OCI-LY3 (cell line): ENCODE measurements around the gene GSTA1.
"Not testable (repeated sequence)": the region's sequence is repeated elsewhere in the genome, so short reads cannot be mapped to it uniquely, and the experiment has no call there.

Source experiments
- H2AFZ ChIP-seq: fragments of 200-600, 300-600 bp; shearing (Covaris generic); 2 replicates; pipeline ENCODE4 v1.6.0; 2014; ENCODE audit warnings: antibody characterized with exemption, low read depth, low read length
- H3K27ac ChIP-seq: fragments of 200-600, 300-600 bp; sonication (generic); 2 replicates; pipeline ENCODE4 v1.5.1; 2014; ENCODE audit warnings: mild to moderate bottlenecking, low read length, moderate library complexity, mixed read lengths
- H3K27me3 ChIP-seq: fragments of 200-600, 300-600 bp; sonication (generic); 2 replicates; pipeline ENCODE4 v1.6.1; 2014; ENCODE audit warnings: low read depth, low read length, mixed read lengths
- H3K36me3 ChIP-seq: fragments of 200-600, 300-600 bp; sonication (generic); replicated peaks from 2 replicates; pipeline ENCODE3; 2014; ENCODE audit warnings: low read depth, low read length, mixed read lengths
- H3K4me1 ChIP-seq: fragments of 300-600, 200-600 bp; sonication (generic); 2 replicates; pipeline ENCODE4 v1.6.1; 2014; ENCODE audit warnings: low read length, mixed read lengths
- H3K4me2 ChIP-seq: fragments of 200-600, 300-600 bp; sonication (generic); 2 replicates; pipeline ENCODE4 v1.6.1; 2014; ENCODE audit warnings: low read length, mixed read lengths
- H3K4me3 ChIP-seq: fragments of 300-600, 200-600 bp; sonication (generic); 2 replicates; pipeline ENCODE4 v1.5.1; 2014; ENCODE audit warnings: antibody characterized with exemption, mild to moderate bottlenecking, low read length, moderate library complexity
- H3K79me2 ChIP-seq: fragments of 300-600, 200-600 bp; shearing (Covaris generic); 2 replicates; pipeline ENCODE4 v1.6.1; 2014; ENCODE audit warnings: mild to moderate bottlenecking, low read length, mixed read lengths
- H3K9ac ChIP-seq: fragments of 300-600, 200-600 bp; shearing (Covaris generic); 2 replicates; pipeline ENCODE4 v1.6.0; 2014; ENCODE audit warnings: mild to moderate bottlenecking, low read length, moderate library complexity
- H3K9me3 ChIP-seq: fragments of 200-600, 300-600 bp; shearing (Covaris generic); 2 replicates; pipeline ENCODE4 v1.6.1; 2014; ENCODE audit warnings: low read length, mixed read lengths; ENCODE audit not compliant: insufficient read depth
- H4K20me1 ChIP-seq: fragments of 200-600, 300-600 bp; sonication (generic); 2 replicates; pipeline ENCODE4 v1.6.1; 2016; ENCODE audit warnings: low read length, mixed read lengths; ENCODE audit not compliant: insufficient read depth
- EZH2phosphoT487 ChIP-seq: fragments of 200-600 bp; shearing (Covaris generic); IDR thresholded peaks from 2 replicates; pipeline ENCODE4 v1.6.1; 2018; ENCODE audit warnings: antibody characterized with exemption, mixed run types, low read depth
- TF ChIP-seq, protein P1 (sequence below): fragments of 200-600, 300-600 bp; sonication (generic); IDR thresholded peaks from 2 replicates; pipeline ENCODE4 v1.5.1; 2014; ENCODE audit warnings: antibody characterized with exemption, low read length, low read depth

The GSTA1 gene

DNA sequence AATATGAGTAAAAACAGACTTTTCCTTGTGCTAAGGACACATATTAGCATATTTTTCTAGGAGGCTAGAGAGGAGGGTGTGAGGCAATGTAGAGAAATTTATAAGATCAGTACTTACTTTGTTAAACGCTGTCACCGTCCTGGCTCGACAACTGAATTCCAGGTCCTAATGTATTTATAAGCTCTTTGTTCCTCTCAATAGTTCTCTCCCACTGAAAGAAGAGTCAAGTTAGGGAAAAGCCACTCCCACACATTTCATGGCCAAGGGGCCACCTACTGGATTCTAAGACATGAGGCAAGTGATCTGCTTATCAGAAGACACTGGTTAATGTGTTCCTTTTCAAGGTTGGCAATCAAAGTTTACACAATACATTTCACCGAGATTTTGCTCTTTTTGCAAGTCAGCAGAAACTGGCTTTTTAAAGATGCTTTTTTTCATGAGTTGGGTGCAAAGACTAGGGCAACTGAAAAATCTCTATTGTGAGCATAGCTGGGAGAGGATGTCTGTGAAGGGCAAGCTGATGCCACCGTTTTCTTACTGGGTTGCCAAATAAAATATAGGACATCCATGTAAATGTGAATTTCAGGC is at the start of gene GSTA1:
TSS of gene GSTA1 (minus strand) at position 149 of the 588 bp plus-strand sequence. CDS start 4,549 bp downstream, outside the sequence.
- not testable (repeated sequence) for H4K20me1 ChIP-seq, H2AFZ ChIP-seq

DNA sequence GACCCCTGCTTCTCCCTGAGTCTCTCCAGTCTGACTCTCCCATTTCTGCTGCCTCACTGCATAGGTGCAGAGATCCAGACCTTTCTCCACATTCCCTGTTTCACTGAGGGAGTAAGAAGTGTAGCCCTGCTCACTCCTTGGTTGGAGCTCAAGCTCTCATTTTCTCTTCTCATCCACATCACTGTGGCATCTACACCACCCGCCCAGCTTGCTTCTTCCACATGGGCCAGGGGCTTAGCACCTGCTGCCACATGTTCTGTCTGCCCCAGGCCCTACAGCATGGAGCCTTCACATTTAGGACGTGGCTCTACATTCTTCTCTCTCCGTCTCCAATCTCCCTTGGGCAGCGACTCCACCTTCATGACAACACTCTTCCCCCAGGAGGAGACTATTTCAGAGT is 45.5 kb upstream of the GSTA1 start:
- no peaks in the 10 kb centered on the region for H4K20me1 ChIP-seq
- no peaks in the 10 kb centered on the region for H3K27me3 ChIP-seq
- no peaks in the 10 kb centered on the region for H3K79me2 ChIP-seq

More for the DNA sequence above, at the start of gene GSTA1:
- H3K79me2 ChIP-seq, H3K27ac ChIP-seq, H3K4me3 ChIP-seq, H3K9ac ChIP-seq, H3K9me3 ChIP-seq, H3K4me1 ChIP-seq, H3K36me3 ChIP-seq, H3K4me2 ChIP-seq: not testable (repeated sequence)
- H3K27me3 ChIP-seq = peaks cover 11% of the 10 kb centered on the region

DNA sequence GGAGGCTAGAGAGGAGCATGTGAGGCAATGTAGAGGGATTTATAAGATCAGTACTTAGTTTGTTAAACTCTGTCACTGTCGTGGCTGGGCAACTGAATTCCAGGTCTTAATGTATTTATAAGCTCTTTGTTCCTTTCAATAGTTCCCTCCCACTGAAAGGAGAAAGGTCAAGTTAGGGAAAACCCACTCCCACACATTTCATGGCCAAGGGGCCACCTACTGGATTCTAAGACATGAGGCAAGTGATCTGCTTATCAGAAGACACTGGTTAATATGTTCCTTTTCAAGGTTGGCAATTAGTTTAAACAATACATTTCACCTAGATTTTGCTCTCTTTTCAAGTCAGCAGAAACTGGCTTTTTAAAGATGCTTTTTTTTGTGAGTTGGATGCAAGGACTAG is 42.4 kb upstream of the GSTA1 start:
- H3K27me3 ChIP-seq = no peaks in the 10 kb centered on the region
- H3K4me3 ChIP-seq = no peak overlapping the region
- no peaks in the 10 kb centered on the region for H4K20me1 ChIP-seq
- no peak overlapping the region for H3K27ac ChIP-seq
- H3K9ac ChIP-seq = no peak overlapping the region
- H2AFZ ChIP-seq = no peak overlapping the region
- H3K4me2 ChIP-seq = no peak overlapping the region
- no peaks in the 10 kb centered on the region for H3K4me1 ChIP-seq
- no peaks in the 10 kb centered on the region for H3K9me3 ChIP-seq
- no peaks in the 10 kb centered on the region for H3K79me2 ChIP-seq
- no peak for TF ChIP-seq EZH2phosphoT487
- TF ChIP-seq, protein P1, sequence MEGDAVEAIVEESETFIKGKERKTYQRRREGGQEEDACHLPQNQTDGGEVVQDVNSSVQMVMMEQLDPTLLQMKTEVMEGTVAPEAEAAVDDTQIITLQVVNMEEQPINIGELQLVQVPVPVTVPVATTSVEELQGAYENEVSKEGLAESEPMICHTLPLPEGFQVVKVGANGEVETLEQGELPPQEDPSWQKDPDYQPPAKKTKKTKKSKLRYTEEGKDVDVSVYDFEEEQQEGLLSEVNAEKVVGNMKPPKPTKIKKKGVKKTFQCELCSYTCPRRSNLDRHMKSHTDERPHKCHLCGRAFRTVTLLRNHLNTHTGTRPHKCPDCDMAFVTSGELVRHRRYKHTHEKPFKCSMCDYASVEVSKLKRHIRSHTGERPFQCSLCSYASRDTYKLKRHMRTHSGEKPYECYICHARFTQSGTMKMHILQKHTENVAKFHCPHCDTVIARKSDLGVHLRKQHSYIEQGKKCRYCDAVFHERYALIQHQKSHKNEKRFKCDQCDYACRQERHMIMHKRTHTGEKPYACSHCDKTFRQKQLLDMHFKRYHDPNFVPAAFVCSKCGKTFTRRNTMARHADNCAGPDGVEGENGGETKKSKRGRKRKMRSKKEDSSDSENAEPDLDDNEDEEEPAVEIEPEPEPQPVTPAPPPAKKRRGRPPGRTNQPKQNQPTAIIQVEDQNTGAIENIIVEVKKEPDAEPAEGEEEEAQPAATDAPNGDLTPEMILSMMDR = no peak
- H3K36me3 ChIP-seq = no peaks in the 10 kb centered on the region

More for the DNA sequence above, 45.5 kb upstream of the GSTA1 start:
- Histone ChIP-seq H3K9me3 (no peaks in the 10 kb centered on the region), H3K4me1 (no peaks in the 10 kb centered on the region), H3K9ac (no peak overlapping the region), H2AFZ (no peak overlapping the region), H3K4me3 (no peak overlapping the region), H3K27ac (no peak overlapping the region), H3K36me3 (no peaks in the 10 kb centered on the region), H3K4me2 (no peak overlapping the region)
- TF ChIP-seq, protein P1 = no peak
- no peak for TF ChIP-seq EZH2phosphoT487

DNA sequence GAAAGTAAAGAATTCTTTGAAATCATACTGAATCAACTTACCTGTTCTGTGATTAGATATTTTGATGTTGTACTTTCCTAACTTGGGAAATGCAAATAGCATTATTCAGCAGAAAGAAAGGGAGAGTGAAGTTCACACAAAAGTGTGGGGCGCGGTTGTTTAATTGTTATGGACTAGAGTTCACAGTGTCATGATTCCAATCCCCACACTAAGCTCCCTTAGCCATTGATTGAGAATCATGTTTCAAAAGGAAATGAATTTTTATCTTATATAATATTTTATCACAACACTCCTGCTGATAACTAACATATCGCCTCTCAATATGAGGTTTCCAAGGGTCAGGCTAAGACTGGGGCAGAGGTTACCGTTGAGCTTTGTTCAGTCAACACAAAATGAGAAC is 40.0 kb upstream of the GSTA1 start:
- Histone ChIP-seq H3K4me1 (no peaks in the 10 kb centered on the region), H2AFZ (no peak overlapping the region), H3K27me3 (no peaks in the 10 kb centered on the region), H3K27ac (no peak overlapping the region), H3K9ac (no peak overlapping the region), H4K20me1 (no peaks in the 10 kb centered on the region), H3K4me2 (no peak overlapping the region), H3K9me3 (no peaks in the 10 kb centered on the region), H3K79me2 (no peaks in the 10 kb centered on the region), H3K4me3 (no peak overlapping the region), H3K36me3 (no peaks in the 10 kb centered on the region)
- TF ChIP-seq EZH2phosphoT487 = no peak
- TF ChIP-seq, protein P1 = no peak
